Hematopoietic multipotent progenitor cell treated with erythropoietin and hydrocortisone succinate and interleukin-3 and kit ligand, for 15 days (in vitro differentiated cells): ENCODE results near the gene PAK4.
"Not testable (repeated sequence)": the region's sequence is repeated elsewhere in the genome, so short reads cannot be mapped to it uniquely, and the experiment has no call there.

Experiments used
- DNase-seq: peaks from one replicate; pipeline ENCODE4 v3.0.0-alpha.2; 2015; ENCODE audit warnings: low spot score

Gene PAK4

DNA sequence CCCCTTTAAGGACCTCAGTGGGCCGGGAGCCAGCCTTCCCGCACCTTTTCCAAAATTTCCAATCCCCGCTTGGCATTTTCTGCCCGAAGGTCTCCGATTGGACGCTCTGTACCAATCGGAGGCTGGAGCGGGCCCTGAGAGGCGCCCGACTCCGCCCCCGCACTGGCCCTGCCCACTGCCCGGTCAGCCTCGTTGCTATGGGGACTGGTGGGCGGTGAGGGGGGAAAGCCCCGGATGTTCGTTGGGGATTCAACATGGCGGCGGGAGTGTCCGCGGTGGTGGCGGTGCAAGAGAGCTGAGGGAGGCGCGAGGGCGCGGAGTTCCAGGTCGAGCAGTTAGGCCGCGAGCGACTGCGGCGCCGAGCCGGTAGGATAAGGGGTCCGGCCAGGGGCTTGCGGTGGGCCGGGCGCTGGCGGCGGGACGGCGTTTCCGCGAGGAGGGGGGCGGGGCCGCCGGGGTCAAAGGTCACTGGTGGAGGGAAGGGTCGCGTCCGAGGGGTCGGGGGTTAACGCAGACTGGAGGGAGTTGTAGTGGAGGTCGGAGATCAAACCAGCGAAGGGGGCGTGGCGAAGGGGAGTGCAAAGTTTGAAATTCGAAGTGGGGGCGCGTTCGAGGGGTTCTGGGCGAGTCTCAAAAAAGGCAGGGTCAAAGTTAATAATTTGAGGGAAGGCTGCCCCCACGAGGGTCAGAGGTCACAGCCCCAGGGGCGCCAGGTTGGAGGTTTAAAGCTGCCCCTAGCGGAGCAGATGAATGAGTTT is at the start of gene PAK4:
Gene PAK4 (plus strand): TSS at position 233 of the 758 bp plus-strand sequence. CDS start 43,768 bp downstream, outside the sequence.
- peak; percentile 97 for DNase-seq

DNA sequence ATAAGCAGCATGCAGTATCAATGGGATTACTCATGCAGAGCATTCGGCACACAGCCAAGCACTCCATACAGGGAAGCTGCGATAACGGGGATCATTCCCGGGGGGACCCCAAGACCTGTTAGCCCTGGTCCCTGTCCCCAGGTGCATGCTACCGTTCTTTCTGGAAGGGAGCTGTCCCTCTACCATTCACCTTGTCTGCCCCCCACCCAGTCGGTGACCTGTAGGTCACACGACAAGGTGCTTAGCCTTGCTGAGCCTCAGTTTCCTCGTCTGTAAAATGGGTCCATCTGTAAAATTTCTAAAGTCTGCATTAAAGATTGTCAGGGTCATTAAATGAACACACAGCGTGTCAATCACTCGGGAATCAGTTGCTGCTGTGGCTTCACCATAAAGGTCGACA is 48.3 kb upstream of the PAK4 start:
- no peak for DNase-seq

DNA sequence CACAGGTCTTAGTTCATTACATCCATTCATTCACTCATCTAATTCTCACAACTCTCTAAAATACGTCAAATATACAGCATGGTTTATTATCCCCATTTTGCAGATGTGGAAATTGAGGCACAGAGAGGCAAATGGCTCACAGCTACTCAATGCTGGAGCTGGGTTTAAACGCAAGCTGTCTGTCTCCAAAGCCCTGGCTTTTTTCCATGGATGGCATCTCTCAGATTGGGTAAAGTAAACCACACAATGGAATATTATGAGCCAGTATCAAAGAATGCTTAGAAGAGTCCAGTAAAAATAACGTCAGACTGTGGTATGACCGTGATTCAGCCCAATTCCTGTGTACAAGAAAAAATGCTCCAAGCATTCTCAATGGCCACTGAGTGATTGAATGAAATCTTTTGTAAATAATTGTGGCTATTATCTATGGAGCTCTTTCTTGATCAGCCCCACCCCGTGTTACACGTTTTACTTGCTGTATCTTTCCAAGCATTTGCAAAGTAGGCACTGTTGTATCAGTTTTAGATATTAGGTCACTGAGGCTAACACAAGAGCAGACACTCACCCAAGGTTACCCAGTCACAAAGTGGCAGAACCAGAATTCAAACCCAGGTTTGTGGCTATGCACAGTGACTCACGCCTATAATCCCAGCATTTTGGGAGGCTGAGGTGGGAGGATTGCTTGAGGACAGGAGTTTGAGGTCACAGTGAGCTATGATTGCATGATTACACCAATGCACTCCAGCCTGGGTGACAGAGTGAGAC is 47.0 kb upstream of the PAK4 start:
- no peak for DNase-seq

DNA sequence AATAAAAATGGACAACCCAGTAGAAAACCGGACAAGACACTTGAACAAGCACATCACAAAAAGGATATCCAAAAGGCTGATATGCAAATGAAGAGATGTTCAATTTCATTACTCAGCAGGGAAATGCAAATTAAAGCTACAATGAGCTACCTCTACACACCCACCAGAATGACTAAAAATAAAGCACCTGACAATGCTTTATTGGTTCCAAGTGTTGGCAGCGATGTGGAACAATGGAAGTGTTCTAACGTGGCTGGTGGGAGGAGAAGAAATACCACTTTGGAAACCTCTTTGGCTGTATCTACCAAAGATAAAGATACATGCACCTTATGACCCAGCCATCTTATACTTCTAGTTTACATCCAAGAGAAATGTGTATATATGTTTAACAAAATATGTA is 45.2 kb upstream of the PAK4 start:
- DNase-seq = no peak

DNA sequence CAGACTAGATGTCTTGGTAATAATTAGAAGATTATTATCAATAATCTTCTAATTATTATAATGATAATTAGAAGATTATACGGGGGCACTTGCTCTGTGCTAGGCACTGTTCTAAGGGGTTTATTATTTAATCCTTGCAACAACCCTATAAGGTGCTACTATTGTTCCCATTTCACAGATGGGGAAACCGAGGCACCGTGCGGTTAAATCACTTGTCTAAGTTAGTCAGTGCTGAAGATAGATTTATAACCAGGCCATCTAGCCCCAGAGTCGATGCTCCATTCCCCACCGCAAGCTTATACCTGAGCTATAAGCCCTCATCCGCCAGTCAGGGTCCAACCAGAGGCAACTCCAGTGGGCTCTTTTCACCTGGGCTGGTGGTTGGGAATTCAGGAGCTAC is 43.4 kb upstream of the PAK4 start:
- DNase-seq = no peak

DNA sequence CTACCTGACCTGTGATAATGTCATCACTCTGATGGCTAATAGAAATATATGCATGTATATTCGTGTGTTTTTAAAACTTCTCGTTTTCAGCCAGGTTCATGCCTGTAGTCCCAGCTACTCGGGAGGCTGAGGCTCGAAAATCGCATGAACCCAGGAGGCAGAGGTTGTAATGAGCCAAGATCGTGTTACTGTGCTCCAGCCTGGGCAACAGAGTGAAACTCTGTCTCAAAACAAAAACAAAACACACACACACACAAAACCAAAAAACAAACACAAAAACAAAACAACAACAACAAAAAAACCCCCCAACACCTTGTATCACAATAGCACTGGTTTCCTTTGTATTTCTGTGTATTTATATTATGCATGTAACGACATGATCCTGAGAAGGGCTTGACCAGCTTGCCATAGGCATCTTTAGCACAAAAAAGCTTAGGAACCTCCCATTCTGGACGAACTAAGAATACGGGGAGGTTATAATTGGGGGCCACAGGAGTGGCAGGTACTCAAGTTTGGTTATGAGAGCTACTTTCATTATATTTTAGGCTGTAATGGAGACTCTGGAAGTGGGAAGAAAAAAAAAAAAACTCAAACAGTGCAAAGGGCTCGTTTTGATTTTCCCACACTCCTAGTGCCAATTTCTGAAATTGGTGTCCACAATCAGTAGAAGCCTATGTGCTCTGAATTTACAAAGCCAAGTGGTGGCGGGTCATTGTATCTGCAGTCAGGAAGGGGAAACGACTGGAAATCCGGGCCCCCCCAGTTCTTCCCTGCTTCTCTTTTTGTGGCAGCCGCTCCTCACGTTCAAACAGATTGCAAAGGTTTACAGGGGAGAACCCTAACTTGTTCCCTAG is 42.6 kb upstream of the PAK4 start:
- DNase-seq = no peak

DNA sequence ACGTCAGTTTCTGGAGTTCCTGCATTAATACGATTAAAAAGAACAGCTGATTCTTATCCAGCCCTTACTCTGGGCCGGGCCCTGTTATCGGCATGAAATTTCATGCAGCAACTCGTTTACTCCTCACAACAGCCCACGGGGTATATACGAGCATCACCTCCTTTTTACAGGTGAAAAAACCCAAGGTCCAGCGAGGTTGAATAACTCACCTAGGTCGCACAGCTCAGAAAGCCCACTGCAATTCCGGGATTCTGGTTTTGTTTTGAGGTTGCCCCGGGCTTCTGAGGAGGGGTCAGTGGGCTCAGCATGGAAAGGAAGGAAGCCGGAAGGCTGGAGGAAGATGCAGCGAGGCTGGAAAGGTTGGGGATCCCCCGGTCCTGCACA is 42.0 kb upstream of the PAK4 start:
- DNase-seq = no peak

DNA sequence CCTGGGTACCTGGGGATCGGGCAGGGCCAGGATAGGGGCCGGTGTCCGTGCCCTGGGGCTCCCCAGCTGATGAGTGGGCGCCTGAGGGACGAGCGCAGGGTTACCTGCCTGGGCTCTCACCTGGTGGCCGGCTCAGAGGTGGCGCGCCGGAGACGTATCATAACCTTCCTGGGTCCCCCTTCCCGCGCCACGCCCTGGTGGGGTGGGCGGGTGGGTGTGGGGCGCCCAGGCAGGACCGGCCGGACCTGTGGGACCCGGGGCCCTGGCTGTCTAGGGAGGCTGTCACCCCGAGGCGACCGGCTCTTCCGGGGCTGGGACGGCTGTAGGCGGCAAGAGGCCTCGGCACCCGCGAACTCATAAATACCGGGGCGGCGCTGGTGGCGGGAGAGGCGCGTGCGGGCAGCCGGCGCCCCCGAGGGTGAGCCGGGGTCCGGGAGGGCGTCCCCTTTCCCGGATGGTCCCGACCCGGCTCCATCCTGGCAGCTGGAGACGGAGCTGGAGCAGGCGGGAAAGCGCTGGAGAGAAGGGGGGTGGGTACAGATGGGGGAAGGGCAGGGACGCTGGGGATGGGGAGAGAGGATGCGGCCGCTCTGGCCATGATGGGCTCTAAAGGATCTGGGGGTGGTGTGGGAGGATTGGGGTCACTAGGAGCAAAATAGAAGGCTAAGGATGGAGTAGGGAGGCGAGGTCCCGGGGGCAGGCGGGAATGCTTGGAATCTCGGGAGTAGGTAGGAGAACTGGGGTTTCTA is 41.4 kb upstream of the PAK4 start, which contains the start of gene ACP7:
Gene ACP7 (plus strand): TSS at position 386 of the 749 bp plus-strand sequence. CDS start 902 bp downstream, outside the sequence.
- DNase-seq = no peak

DNA sequence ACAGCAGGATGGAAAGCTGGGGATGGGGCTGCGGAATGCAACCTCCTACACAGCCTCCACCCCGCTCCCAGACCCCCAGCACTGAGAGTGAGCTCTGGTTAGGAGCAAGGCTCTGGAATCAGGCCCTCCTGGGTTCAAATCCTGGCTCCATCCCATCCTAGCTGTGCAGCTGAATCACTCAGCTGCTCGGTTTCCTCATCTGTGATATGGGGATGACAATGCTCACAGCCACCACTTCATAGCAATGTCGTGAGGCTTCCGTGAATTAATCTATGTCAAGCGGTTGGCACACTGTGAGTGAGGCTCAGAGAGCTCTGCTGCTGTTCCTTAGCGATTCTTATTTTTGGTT is 40.9 kb upstream of the PAK4 start:
- no peak for DNase-seq

DNA sequence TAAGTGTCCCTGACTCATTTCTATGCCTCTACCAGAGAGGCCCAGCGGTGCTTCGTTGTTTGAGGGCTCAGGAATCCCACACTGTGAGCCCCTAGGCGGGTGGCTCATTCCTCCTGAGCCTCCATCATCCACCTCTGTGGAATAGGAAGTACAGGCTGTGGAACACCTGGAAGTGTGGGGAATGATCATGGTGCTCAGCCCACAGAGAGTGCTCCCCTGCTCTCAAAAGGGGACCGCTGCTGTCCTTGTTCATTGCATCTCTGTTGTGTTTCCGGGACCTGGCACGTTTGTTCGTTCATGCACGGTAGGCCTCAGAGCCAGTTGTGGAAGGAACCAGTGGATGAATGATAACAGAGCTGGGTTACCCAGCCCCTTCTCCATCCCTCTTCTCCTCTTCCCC is 40.2 kb upstream of the PAK4 start:
- DNase-seq = no peak

DNA sequence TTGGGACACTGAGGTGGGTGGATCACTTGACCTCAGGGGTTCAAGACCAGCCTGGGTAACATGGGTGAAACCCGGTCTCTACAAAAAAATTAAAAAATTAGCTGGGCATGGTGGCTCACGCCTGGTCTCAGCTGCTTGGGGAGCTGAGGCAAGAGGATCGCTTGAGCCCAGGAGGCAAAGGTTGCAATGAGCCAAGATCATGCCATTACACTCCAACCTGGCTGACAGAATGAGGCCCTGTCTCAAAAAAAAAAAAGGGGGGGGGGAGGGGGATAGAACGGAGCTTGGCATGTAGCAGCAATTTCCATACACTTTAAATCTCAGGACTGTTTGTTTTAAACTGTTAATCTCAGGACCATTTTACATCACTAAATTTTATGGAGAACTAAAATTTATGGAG is 39.2 kb upstream of the PAK4 start:
- no peak for DNase-seq

DNA sequence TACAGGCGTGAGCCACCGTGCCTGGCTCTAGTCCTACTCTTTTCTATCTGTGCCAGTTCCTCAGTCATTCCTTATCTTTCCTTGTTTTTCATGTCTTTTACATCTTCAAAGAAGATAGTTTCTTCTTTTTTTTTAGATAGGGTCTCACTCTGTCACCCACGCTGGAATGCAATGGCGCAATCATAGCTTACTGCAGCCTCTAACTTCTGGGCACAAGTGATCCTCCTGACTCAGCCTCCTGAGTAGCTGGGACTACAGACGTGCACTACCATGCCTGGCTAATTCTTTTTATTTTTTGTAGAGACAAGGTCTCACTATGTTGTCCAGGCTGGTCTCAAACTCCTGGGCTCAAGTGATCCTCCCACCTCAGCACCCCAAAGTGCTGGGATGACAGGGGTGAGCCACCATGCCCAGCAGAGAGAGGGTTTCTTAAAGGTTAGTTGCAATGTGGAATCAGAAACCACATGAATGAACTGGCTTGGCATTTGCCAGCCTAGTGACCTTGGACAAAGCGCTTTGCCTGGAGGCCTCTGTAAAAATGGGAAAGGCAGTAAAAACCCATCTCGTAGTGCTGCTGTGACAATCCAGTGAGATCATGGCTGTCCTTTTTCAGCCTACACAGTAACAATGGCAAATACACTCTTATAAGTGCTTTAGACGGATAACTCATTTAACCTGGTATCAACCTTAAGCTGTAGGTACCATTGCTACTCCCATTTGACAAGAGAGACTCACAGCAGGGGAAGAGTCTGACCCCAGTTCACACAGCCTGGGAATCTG is 37.5 kb upstream of the PAK4 start:
- no peak for DNase-seq

DNA sequence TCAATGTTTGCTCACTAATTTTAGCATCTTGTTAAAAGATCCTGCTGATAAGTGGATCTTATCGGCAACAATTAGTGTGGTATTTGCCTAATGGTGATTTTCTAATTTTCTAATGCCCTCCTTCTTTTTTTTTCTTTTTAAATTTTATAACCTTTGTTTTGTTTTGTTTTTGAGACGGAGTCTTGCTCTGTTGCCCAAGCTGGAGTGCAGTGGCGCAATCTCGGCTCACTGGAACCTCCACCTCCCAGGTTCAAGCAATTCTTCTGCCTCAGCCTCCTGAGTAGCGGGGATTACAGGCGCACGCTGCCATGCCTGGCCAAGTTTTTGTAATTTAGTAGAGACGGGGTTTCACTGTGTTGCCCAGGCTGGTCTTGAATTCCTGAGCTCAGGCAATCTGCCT is 35.6 kb upstream of the PAK4 start:
- not testable (repeated sequence) for DNase-seq

DNA sequence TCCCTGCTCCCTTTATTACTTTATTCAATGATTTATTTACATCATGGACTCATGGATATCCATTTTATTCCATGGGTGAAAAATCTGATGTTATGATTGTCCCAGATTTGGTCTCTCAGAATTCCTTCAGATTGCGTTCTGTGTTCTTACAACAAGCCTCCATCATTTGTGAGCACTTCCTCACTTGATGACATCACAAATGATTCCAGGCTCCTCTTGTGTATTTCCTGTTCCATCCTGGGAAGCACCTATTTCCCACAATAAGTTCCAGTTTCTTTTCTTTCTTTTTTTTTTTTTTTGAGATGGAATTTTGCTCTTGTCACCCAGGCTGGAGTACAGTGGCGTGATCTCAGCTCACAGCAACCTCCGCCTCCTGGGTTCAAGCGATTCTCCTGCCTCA is 34.7 kb upstream of the PAK4 start:
- no peak for DNase-seq

DNA sequence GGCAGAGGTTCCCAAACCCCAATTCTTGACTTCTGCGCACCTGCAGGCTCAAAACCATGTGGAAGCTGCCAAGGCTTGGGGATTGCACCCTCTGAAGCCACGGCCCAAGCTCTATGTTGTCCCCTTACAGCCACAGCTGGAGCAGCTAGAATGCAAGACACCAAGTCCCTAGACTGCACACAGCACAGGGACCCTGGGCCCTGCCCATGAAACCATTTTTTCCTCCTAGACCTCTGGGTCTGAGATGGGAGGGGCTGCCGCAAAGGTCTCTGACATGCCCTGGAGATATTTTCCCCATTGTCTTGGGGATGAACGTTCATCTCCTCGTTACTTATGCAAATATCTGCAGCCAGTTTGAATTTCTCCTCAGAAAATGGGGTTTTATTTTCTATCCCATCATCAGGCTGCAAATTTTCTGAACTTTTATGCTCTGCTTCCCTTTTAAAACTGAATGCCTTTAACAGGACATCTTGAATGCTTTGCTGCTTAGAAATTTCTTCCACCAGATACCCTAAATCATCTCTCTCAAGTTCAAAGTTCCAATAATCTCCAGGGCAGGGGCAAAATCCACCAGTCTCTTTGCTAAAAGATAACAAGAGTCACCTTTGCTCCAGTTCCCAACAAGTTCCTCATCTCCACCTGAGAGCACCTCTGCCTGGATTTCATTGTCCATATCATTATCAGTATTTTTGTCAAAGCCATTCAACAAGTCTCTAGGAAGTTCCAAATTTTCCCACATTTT is 29.6 kb upstream of the PAK4 start:
- not testable (repeated sequence) for DNase-seq

DNA sequence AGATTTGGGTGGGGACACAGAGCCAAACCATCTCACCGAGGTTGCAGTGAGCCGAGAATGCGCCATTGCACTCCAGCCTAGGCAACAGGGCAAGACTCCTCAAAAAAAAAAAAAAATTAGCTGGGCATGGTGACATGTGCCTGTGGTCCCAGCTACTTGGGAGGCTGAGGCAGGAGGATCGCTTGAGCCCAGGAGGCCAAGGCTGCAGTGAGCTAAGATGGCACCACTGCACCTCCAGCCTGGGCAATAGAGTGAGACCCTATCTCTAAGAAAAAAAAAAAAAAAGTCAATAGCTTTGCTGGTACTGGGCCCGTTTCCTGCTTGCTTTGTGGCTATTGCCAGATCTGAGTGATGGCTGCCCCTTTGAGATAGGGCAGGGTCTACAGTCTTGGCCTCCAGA is 28.3 kb upstream of the PAK4 start:
- no peak for DNase-seq

DNA sequence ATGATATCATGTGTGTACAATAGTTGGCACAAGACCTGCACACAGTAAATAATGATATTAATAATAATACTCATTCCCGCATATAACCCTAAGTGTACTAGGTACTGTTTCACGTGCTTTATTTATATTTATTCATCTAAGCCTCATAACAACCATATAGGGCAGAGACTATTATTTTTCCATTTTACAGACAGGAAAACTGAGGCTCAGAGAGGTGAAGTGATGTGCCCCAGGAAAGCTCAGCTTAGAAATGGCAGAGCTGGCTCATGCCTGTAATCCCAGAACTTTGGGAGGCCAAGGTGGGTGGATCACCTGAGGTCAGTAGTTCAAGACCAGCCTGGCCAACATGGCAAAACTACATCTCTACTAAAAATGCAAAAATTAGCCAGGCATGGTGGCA is 27.9 kb upstream of the PAK4 start:
- DNase-seq = no peak

DNA sequence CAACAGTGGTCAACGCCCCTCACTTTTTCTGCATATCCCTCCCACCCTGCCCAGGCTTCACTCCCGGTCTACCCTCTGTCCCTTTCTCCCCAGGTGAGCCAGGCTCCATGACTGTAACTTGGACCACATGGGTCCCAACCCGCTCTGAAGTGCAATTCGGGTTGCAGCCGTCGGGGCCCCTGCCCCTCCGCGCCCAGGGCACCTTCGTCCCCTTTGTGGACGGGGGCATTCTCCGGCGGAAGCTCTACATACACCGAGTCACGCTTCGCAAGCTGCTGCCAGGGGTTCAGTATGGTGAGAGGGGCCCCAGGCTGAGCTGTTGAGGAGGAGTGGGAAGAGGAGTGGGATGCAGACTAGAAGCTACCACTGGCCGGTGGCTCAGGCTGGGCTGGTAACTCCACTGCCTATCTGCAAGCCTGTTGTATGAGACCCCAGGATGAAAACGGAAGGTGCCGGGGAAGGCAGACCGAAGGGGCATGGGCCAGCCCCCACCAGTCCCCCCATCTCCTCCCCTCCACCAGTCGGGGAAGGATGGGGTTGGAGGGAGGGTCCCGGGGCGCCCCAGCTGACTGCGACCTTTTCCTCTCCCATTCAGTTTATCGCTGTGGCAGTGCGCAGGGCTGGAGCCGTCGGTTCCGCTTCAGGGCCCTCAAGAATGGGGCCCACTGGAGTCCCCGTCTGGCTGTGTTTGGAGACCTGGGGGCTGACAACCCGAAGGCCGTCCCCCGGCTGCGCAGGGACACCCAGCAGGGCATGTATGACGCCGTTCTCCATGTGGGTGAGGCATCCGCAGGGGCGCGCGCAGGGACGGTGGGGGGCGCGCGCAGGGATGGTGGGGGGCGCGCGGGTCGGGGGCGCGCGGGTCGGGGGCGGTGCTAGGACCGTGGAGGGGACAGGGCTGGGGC is 27.0 kb upstream of the PAK4 start:
- no peak for DNase-seq

DNA sequence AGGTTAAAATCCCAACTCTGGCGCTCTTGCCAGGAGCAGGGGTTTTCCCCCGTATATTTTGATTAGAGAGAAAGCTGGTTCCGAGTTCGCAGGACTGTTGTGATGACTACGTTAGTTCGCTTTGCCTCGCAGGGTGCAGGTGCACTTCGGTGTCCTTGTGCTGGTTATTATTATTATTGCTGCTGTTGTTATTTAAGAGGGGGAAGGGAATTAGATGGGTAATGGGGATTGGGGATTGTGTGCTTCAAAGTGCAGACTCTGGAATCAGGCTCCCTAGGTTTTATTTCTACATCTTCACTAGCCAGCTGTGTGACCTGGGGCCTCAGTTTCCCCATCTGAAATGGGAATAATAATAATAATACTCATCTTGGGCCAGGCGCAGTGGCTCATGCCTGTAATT is 26.2 kb upstream of the PAK4 start:
- DNase-seq = no peak
